Measurements from ENCODE around the gene AKAP7. TPM values are rescaled to one million over a fixed set of nuclear protein-coding genes. Genes with fewer than 3 reads are reported as not detected.

The AKAP7 gene
- polyA plus RNA-seq, 1 of the 3 experiments (the other 2 are of a cell fraction): 0.58 TPM

- no peak overlapping the region for H3K4me3 ChIP-seq (ENCODE audit: low read depth in 2 of 2, low read length in 1 of 2)
- no peaks in the 10 kb centered on the region; a peak in 1 of 4 replicates for H3K4me1 ChIP-seq (ENCODE audit: control insufficient read depth in 1 of 2, insufficient read depth in 2 of 2, low read depth in 1 of 2, low read length in 1 of 2)
- no peak overlapping the region for H3K4me2 ChIP-seq
- H3K36me3 ChIP-seq (replicated peaks in 1 of 2; ENCODE audit: control insufficient read depth in 1 of 2, insufficient read depth in 2 of 2, low read length in 1 of 2): no peaks in the 10 kb centered on the region
- H3K27me3 ChIP-seq (ENCODE audit: insufficient read depth): no peaks in the 10 kb centered on the region
- ChIA-PET CTCF (no interaction called here), POLR2A (no interaction called here)
- no peaks in the 10 kb centered on the region for H3K9me2 ChIP-seq
- H3K9ac ChIP-seq: no peak overlapping the region
- no peaks in the 10 kb centered on the region for H3K79me2 ChIP-seq (ENCODE audit: insufficient read depth)
- no peak for DNase-seq
- WGBS (ENCODE audit: low lambda C conversion rate): 37% methylated on average over 1 of the region's 1 CpG
- no peaks in the 10 kb centered on the region for H4K20me1 ChIP-seq (ENCODE audit: insufficient read depth)
- TF ChIP-seq RFX5 (IDR thresholded peaks at IDR 0.05; ENCODE audit: low read length) (no peak), CHD2 (IDR thresholded peaks at IDR 0.05; ENCODE audit: low read length, partially characterized antibody) (no peak), YY1 (IDR thresholded peaks at IDR 0.05; ENCODE audit: low read depth) (no peak), TAF1 (IDR thresholded peaks at IDR 0.05; ENCODE audit: borderline replicate concordance, low read depth, low read length) (no peak), ELF1 (IDR thresholded peaks at IDR 0.05) (no peak), EP300 (IDR thresholded peaks at IDR 0.05; ENCODE audit: borderline replicate concordance in 1 of 2, low read depth in 1 of 2, low read length in 1 of 2) (no peak), ZBTB33 (IDR thresholded peaks at IDR 0.05; ENCODE audit: borderline replicate concordance, low read depth) (no peak)
- no peak overlapping the region for H3K27ac ChIP-seq (ENCODE audit: low read depth in 2 of 2, low read length in 1 of 2)
- no peak overlapping the region for H2AFZ ChIP-seq (ENCODE audit: low read depth)
- H3F3A ChIP-seq (replicated peaks; ENCODE audit: insufficient read depth): no peaks in the 10 kb centered on the region
- H3K9me3 ChIP-seq: no peaks in the 10 kb centered on the region
Observed at GRCh38 chr6:131225127-131225526, 89.9 kb downstream of the AKAP7 start.

DNA sequence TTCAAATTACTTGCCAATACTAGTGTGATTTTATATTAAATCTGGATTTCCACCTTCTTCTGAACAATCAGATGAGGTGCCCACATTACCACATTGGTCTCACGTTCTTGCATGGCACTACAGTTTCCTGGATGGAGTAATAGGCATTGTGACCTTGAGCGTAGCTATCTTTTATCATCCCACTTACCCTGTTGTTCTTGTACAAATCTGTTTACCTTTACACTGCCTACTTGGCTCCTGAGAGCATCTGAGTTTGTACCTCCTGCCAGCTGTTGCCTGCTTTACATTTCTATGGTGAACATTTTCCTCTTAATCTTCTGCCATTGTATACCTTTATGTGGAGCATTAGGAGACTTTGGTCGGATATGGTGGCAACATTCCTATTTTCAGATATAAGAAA is 90.7 kb downstream of the AKAP7 start:
- Histone ChIP-seq H3K9ac (no peak overlapping the region), H3K4me2 (no peak overlapping the region), H3K4me3 (ENCODE audit: low read depth in 2 of 2, low read length in 1 of 2) (no peak overlapping the region), H4K20me1 (ENCODE audit: insufficient read depth) (no peaks in the 10 kb centered on the region), H3K9me3 (no peaks in the 10 kb centered on the region), H3K9me2 (no peaks in the 10 kb centered on the region), H3K79me2 (ENCODE audit: insufficient read depth) (no peaks in the 10 kb centered on the region), H3K4me1 (ENCODE audit: control insufficient read depth in 1 of 2, insufficient read depth in 2 of 2, low read depth in 1 of 2, low read length in 1 of 2) (peaks cover 0 to 3% of the 10 kb centered on the region in 2 experiments; a peak in 1 of 4 replicates), H3K27ac (ENCODE audit: low read depth in 2 of 2, low read length in 1 of 2) (no peak overlapping the region), H3F3A (replicated peaks; ENCODE audit: insufficient read depth) (no peaks in the 10 kb centered on the region), H3K27me3 (ENCODE audit: insufficient read depth) (no peaks in the 10 kb centered on the region), H3K36me3 (replicated peaks in 1 of 2; ENCODE audit: control insufficient read depth in 1 of 2, insufficient read depth in 2 of 2, low read length in 1 of 2) (no peaks in the 10 kb centered on the region), H2AFZ (ENCODE audit: low read depth) (no peak overlapping the region)
- DNase-seq: no peak
- WGBS (ENCODE audit: low lambda C conversion rate): 38% methylated on average over 3 of the region's 3 CpGs
- TF ChIP-seq NFIC (IDR thresholded peaks at IDR 0.05; ENCODE audit: borderline replicate concordance): no peak
- no peak for TF ChIP-seq RXRA (IDR thresholded peaks at IDR 0.05; ENCODE audit: borderline replicate concordance, low read depth)
- TF ChIP-seq EP300 (IDR thresholded peaks at IDR 0.05; ENCODE audit: borderline replicate concordance in 1 of 2, low read depth in 1 of 2, low read length in 1 of 2): no peak
- TF ChIP-seq RFX5 (IDR thresholded peaks at IDR 0.05; ENCODE audit: low read length): no peak
- no peak for TF ChIP-seq RAD21 (IDR thresholded peaks at IDR 0.05; ENCODE audit: low read length)
- TF ChIP-seq ZBTB33 (IDR thresholded peaks at IDR 0.05; ENCODE audit: borderline replicate concordance, low read depth): no peak
- no peak for TF ChIP-seq NRF1 (IDR thresholded peaks at IDR 0.05; ENCODE audit: low read depth, low read length)
- TF ChIP-seq MXI1 (IDR thresholded peaks at IDR 0.05; ENCODE audit: low read depth, low read length): no peak
- no peak for TF ChIP-seq YY1 (IDR thresholded peaks at IDR 0.05; ENCODE audit: low read depth)
- TF ChIP-seq PBX3 (IDR thresholded peaks at IDR 0.05): no peak
- TF ChIP-seq GABPA (IDR thresholded peaks at IDR 0.05; ENCODE audit: low read depth): no peak
- no peak for TF ChIP-seq POLR2AphosphoS5 (IDR thresholded peaks at IDR 0.05; ENCODE audit: low read depth, low read length)
- no peak for TF ChIP-seq MAX (IDR thresholded peaks at IDR 0.05; ENCODE audit: low read depth)
- no peak for TF ChIP-seq SIN3A (IDR thresholded peaks at IDR 0.05; ENCODE audit: borderline replicate concordance, low read depth, low read length)
- no peak for TF ChIP-seq TEAD4 (IDR thresholded peaks at IDR 0.05; ENCODE audit: borderline replicate concordance, insufficient read depth)
- TF ChIP-seq MEF2A (IDR thresholded peaks at IDR 0.05; ENCODE audit: borderline replicate concordance, low read depth): no peak
- TF ChIP-seq GATA2 (CRISPR knock-in tag; IDR thresholded peaks at IDR 0.05): no peak
- TF ChIP-seq, protein P1, sequence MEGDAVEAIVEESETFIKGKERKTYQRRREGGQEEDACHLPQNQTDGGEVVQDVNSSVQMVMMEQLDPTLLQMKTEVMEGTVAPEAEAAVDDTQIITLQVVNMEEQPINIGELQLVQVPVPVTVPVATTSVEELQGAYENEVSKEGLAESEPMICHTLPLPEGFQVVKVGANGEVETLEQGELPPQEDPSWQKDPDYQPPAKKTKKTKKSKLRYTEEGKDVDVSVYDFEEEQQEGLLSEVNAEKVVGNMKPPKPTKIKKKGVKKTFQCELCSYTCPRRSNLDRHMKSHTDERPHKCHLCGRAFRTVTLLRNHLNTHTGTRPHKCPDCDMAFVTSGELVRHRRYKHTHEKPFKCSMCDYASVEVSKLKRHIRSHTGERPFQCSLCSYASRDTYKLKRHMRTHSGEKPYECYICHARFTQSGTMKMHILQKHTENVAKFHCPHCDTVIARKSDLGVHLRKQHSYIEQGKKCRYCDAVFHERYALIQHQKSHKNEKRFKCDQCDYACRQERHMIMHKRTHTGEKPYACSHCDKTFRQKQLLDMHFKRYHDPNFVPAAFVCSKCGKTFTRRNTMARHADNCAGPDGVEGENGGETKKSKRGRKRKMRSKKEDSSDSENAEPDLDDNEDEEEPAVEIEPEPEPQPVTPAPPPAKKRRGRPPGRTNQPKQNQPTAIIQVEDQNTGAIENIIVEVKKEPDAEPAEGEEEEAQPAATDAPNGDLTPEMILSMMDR (IDR thresholded peaks at IDR 0.05): no peak
- POLR2A ChIA-PET: no interaction called here
- CTCF ChIA-PET: interaction anchor here (1.2 kb wide), 1 partner anchor 17 kb away, joined by 3 read pairs; no protein-coding TSS in a partner anchor
